Measurements from ENCODE around the gene BMPR1B. TPM values are rescaled to one million over a fixed set of nuclear protein-coding genes. Genes with fewer than 3 reads are reported as not detected.

Gene BMPR1B
- total RNA-seq, 1 donor from 2014 or later, result 9.3 TPM

DNA sequence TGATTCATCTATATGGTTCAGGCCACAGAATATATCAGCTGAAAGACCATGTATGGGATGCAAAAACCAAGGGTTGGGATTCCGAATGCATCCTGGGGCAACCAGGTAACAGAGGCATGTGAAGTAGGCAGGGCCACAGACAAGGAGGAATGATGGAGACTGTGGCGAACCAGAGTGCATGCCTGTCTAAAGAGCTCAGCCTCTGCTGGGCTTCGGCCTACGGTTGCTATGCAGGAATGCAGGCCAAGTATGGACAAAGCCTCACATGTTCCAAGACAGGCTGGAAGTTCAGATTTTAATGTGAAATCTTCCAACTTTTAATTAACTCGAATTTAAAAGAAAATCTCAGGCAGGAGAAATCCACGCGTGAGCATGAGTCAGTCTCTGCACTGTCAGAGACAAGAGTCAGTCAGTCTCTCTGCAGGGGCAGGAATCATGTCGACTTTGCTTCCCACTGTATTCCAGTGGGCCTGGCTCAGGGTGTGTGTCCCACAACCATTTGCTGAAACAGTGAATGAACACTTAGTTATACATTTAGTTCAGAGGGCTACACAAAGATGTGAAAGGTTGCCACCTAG lies 446.6 kb downstream of the BMPR1B start:
- no peak for DNase-seq (ENCODE audit: extremely low spot score, unreplicated experiment)
- H3K27ac Mint-ChIP-seq, result no peak overlapping the region
- no peak overlapping the region for H3K4me3 Mint-ChIP-seq

DNA sequence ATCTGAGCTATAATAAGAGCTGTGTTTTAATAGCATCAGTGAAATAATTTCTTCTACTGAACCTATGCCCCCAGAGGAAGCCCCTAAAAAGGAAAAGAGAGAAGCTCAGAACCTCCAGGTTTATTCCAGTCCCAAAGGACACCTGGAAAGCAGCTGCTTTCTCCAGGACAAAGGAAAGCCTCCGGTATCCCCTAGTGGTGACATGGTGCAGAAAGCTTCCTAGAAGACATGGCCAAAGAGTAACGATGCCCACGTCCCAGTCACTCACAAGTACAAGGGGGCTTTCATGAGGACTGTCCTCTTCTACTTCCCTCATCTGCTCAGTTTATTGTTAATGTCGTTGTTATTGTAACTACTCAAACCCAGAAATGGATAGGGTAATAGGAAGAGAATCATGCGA lies 447.1 kb downstream of the BMPR1B start:
- peaks cover 2% of the 10 kb centered on the region for H3K4me1 Mint-ChIP-seq (ENCODE audit: unreplicated experiment)
- no peak overlapping the region for H3K27ac Mint-ChIP-seq
- peaks cover 22% of the 10 kb centered on the region for H3K36me3 Mint-ChIP-seq
- no peak for DNase-seq (ENCODE audit: extremely low spot score, unreplicated experiment)
- no peaks in the 10 kb centered on the region for H3K9me3 Mint-ChIP-seq
- H3K27me3 Mint-ChIP-seq, result peaks cover 10% of the 10 kb centered on the region
- H3K4me3 Mint-ChIP-seq, result no peak overlapping the region
- TF ChIP-seq, protein P1, sequence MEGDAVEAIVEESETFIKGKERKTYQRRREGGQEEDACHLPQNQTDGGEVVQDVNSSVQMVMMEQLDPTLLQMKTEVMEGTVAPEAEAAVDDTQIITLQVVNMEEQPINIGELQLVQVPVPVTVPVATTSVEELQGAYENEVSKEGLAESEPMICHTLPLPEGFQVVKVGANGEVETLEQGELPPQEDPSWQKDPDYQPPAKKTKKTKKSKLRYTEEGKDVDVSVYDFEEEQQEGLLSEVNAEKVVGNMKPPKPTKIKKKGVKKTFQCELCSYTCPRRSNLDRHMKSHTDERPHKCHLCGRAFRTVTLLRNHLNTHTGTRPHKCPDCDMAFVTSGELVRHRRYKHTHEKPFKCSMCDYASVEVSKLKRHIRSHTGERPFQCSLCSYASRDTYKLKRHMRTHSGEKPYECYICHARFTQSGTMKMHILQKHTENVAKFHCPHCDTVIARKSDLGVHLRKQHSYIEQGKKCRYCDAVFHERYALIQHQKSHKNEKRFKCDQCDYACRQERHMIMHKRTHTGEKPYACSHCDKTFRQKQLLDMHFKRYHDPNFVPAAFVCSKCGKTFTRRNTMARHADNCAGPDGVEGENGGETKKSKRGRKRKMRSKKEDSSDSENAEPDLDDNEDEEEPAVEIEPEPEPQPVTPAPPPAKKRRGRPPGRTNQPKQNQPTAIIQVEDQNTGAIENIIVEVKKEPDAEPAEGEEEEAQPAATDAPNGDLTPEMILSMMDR (conservative IDR thresholded peaks at IDR 0.05), result peak; percentile 65

More for the DNA sequence above, 446.6 kb downstream of the BMPR1B start:
- H3K36me3 Mint-ChIP-seq, result peaks cover 17% of the 10 kb centered on the region
- H3K27me3 Mint-ChIP-seq, result peaks cover 5% of the 10 kb centered on the region
- H3K9me3 Mint-ChIP-seq, result no peaks in the 10 kb centered on the region
- no peaks in the 10 kb centered on the region for H3K4me1 Mint-ChIP-seq (ENCODE audit: unreplicated experiment)
- TF ChIP-seq, protein P1 (conservative IDR thresholded peaks at IDR 0.05), result no peak
